Mammary epithelial cell (primary cell): Measurements from ENCODE around the gene ACTA1.

Experiments
- EZH2 ChIP-seq: IDR thresholded peaks from 2 replicates; pipeline ENCODE4 v1.6.1; 2012; ENCODE audit warnings: low read length, inconsistent platforms, borderline replicate concordance
- TF ChIP-seq, protein P1 (sequence below), 2 donors: IDR thresholded peaks in 1 of 2; conservative IDR thresholded peaks in 1 of 2; 2 replicates each; pipeline ENCODE4 v1.5.1; 2011 to 2012; ENCODE audit warnings: inconsistent platforms in 2 of 2, low read length in 2 of 2, mild to moderate bottlenecking in 2 of 2, control low read depth in 1 of 2, low read depth in 1 of 2; ENCODE audit not compliant: insufficient read depth in 1 of 2; ENCODE audit errors: extremely low read depth in 1 of 2

DNA sequence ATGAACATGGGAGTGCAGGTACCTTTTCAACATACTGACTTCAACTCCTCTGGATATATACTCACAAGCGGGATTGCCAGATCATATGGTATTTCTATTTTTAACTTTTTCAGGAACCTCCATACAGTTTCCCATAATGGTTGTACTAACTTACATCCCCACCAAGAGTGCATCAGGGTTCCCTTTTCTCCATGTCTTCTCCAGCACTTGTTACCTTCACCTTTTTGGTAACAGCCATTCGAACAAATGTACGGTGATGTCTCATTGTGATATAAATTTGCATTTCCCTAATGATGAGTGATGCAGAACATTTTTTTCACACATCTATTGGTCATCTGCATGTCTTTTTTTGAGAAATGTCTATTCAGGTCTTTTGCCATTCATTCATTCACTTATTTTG, 25.9 kb upstream of the ACTA1 start:
- TF ChIP-seq, protein P1, sequence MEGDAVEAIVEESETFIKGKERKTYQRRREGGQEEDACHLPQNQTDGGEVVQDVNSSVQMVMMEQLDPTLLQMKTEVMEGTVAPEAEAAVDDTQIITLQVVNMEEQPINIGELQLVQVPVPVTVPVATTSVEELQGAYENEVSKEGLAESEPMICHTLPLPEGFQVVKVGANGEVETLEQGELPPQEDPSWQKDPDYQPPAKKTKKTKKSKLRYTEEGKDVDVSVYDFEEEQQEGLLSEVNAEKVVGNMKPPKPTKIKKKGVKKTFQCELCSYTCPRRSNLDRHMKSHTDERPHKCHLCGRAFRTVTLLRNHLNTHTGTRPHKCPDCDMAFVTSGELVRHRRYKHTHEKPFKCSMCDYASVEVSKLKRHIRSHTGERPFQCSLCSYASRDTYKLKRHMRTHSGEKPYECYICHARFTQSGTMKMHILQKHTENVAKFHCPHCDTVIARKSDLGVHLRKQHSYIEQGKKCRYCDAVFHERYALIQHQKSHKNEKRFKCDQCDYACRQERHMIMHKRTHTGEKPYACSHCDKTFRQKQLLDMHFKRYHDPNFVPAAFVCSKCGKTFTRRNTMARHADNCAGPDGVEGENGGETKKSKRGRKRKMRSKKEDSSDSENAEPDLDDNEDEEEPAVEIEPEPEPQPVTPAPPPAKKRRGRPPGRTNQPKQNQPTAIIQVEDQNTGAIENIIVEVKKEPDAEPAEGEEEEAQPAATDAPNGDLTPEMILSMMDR (conservative IDR thresholded peaks at IDR 0.05 in 1 of 2, IDR thresholded peaks at IDR 0.05 in 1 of 2; ENCODE audit: extremely low read depth in 1 of 2, insufficient read depth in 1 of 2, low read depth in 1 of 2, low read length in 2 of 2): no peak
- no peak for TF ChIP-seq EZH2
